OCI-LY1 (cell line): ENCODE data around the gene LRRTM3.

Source experiments
- H2AFZ ChIP-seq: fragments of 200-600 bp; sonication (generic), shearing (Covaris generic); 2 replicates; pipeline ENCODE4 v1.6.0; 2014; ENCODE audit warnings: antibody characterized with exemption, mild to moderate bottlenecking, low read length
- H3F3A ChIP-seq: fragments of 200-600 bp; sonication (generic), shearing (Covaris generic); 2 replicates; pipeline ENCODE4 v1.6.0; 2014; ENCODE audit warnings: mild to moderate bottlenecking, antibody characterized with exemption, low read length, moderate library complexity; ENCODE audit not compliant: insufficient read depth
- H3K27ac ChIP-seq: fragments of 200-600 bp; sonication (generic); 2 replicates; pipeline ENCODE4 v1.5.1; 2014; ENCODE audit warnings: low read length, mixed run types, mild to moderate bottlenecking, low read depth; ENCODE audit not compliant: poor library complexity, severe bottlenecking
- H3K27me3 ChIP-seq: fragments of 200-600 bp; sonication (generic); 2 replicates; pipeline ENCODE4 v1.6.0; 2014; ENCODE audit warnings: antibody characterized with exemption, mild to moderate bottlenecking, low read length, moderate library complexity; ENCODE audit not compliant: insufficient read depth
- H3K36me3 ChIP-seq: fragments of 200-600 bp; sonication (generic); 2 replicates; pipeline ENCODE4 v1.6.1; 2014; ENCODE audit warnings: mild to moderate bottlenecking, antibody characterized with exemption, low read length, moderate library complexity, mixed read lengths; ENCODE audit not compliant: insufficient read depth
- H3K4me1 ChIP-seq: fragments of 200-600 bp; sonication (generic); 2 replicates; pipeline ENCODE4 v1.5.1; 2014; ENCODE audit warnings: mild to moderate bottlenecking, low read length, moderate library complexity; ENCODE audit not compliant: insufficient read depth, severe bottlenecking
- H3K4me2 ChIP-seq: fragments of 200-600 bp; sonication (generic), shearing (Covaris generic); 2 replicates; pipeline ENCODE4 v1.6.1; 2014; ENCODE audit warnings: low read length
- H3K4me3 ChIP-seq: fragments of 200-600 bp; sonication (generic); 2 replicates; pipeline ENCODE4 v1.5.1; 2014; ENCODE audit warnings: low read length, low read depth, mild to moderate bottlenecking, mixed read lengths; ENCODE audit not compliant: poor library complexity, severe bottlenecking
- H3K79me2 ChIP-seq: fragments of 200-600 bp; shearing (Covaris generic); 2 replicates; pipeline ENCODE4 v1.6.1; 2016; ENCODE audit warnings: mixed run types, low read length, mixed read lengths; ENCODE audit not compliant: insufficient read depth
- H3K9ac ChIP-seq: fragments of 200-600 bp; sonication (generic), shearing (Covaris generic); 2 replicates; pipeline ENCODE4 v1.6.1; 2014; ENCODE audit warnings: mild to moderate bottlenecking, low read length, mixed read lengths
- H3K9me2 ChIP-seq: fragments of 200-600 bp; sonication (generic), shearing (Covaris generic); 2 replicates; pipeline ENCODE4 v1.6.1; 2014; ENCODE audit warnings: low read depth, mild to moderate bottlenecking, low read length, mixed read lengths
- H3K9me3 ChIP-seq: fragments of 200-600 bp; shearing (Covaris generic); 2 replicates; pipeline ENCODE4 v1.6.1; 2014; ENCODE audit warnings: low read length, mixed read lengths
- H4K20me1 ChIP-seq: fragments of 200-600 bp; sonication (generic), shearing (Covaris generic); 2 replicates; pipeline ENCODE4 v1.6.0; 2016; ENCODE audit warnings: mild to moderate bottlenecking, low read length; ENCODE audit not compliant: insufficient read depth
- CTCF ChIP-seq: fragments of 200-600 bp; sonication (generic), shearing (Covaris generic); IDR thresholded peaks from 2 replicates; pipeline ENCODE4 v1.5.1; 2017; ENCODE audit warnings: mild to moderate bottlenecking, antibody characterized with exemption, low read length, moderate library complexity, mixed read lengths
- EZH2 ChIP-seq: fragments of 200-600 bp; sonication (generic), shearing (Covaris generic); IDR thresholded peaks from 2 replicates; pipeline ENCODE4 v1.8.0; 2017; ENCODE audit warnings: borderline replicate concordance, mixed run types, mild to moderate bottlenecking, antibody characterized with exemption, low read length, moderate library complexity, mixed read lengths

Gene LRRTM3

GRCh38 chr10:67011480-67011879 lies 85.6 kb downstream of the LRRTM3 start:
- Histone ChIP-seq H3K9me2 (no peaks in the 10 kb centered on the region), H3K36me3 (no peaks in the 10 kb centered on the region), H4K20me1 (no peaks in the 10 kb centered on the region), H3K4me1 (no peaks in the 10 kb centered on the region), H3K27ac (no peak overlapping the region), H3K4me2 (no peak overlapping the region), H3F3A (no peaks in the 10 kb centered on the region), H3K4me3 (no peak overlapping the region), H3K27me3 (no peaks in the 10 kb centered on the region), H3K79me2 (no peaks in the 10 kb centered on the region), H2AFZ (no peak overlapping the region), H3K9ac (no peak overlapping the region), H3K9me3 (no peaks in the 10 kb centered on the region)
- TF ChIP-seq CTCF = no peak
- TF ChIP-seq EZH2 = no peak

- Histone ChIP-seq H3K4me1 (no peaks in the 10 kb centered on the region), H3K9ac (no peak overlapping the region), H3K4me2 (no peak overlapping the region), H2AFZ (no peak overlapping the region), H3K27ac (no peak overlapping the region), H3K4me3 (no peak overlapping the region), H4K20me1 (no peaks in the 10 kb centered on the region), H3K9me3 (no peaks in the 10 kb centered on the region), H3K36me3 (no peaks in the 10 kb centered on the region), H3K79me2 (no peaks in the 10 kb centered on the region), H3K27me3 (no peaks in the 10 kb centered on the region), H3F3A (no peaks in the 10 kb centered on the region), H3K9me2 (no peaks in the 10 kb centered on the region)
- TF ChIP-seq CTCF (no peak), EZH2 (no peak)
These were observed 86.1 kb downstream of the LRRTM3 start for GRCh38 chr10:67011981-67012380.

- Histone ChIP-seq H3K27ac (no peak overlapping the region), H3K9ac (no peak overlapping the region), H3K36me3 (no peaks in the 10 kb centered on the region), H3F3A (no peaks in the 10 kb centered on the region), H3K9me2 (no peaks in the 10 kb centered on the region), H2AFZ (no peak overlapping the region), H3K9me3 (no peaks in the 10 kb centered on the region), H3K27me3 (no peaks in the 10 kb centered on the region), H4K20me1 (no peaks in the 10 kb centered on the region), H3K4me2 (no peak overlapping the region), H3K4me1 (no peaks in the 10 kb centered on the region), H3K79me2 (no peaks in the 10 kb centered on the region), H3K4me3 (no peak overlapping the region)
- no peak for TF ChIP-seq CTCF
- TF ChIP-seq EZH2 = no peak
These were observed 89.4 kb downstream of the LRRTM3 start for GRCh38 chr10:67015225-67015624.
